ENCODE measurements around the gene AHNAK2.

AHNAK2 gene

DNA sequence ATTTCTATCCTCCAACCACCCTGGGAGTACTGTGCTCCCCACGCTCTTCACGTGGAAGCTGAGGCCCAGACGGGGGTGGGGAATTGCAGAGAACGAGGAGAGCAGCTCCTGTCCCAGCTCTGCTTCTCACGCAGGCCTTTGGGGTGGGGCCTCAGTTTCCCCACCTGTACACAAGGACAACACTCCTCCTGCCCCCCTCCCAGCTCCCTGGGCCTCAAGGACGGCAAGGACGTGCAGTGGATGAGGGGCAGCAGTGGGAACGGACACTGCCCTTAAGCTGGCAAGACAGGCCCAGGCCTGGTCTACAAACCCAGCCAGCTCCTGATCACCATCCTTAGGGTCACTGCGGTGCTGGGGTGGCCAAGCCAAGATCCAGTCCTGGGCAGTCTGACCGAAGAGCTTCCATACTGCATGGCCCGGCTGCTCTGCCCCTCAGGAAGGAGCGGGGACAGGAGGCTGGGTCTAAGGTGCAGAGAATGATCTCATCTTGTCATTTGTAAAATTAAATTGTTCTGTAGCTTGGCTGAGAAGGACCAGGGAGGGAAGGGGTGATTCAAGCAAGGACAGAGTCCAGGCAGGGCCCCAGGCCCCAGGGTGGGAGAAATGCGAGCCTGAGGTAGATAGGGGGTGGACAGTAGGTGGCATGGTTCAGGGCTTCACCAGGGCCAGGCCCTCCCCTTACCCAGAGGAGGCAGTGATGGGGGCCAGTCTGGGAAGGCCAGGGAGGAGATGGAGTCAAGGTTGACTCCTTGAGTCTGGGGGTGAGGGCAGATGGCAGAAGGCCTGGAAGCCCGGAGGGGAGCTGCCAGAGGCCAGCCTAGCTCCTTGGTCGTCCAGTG is 6.1 kb upstream of the AHNAK2 start:
- DNase-seq = no peak

DNA sequence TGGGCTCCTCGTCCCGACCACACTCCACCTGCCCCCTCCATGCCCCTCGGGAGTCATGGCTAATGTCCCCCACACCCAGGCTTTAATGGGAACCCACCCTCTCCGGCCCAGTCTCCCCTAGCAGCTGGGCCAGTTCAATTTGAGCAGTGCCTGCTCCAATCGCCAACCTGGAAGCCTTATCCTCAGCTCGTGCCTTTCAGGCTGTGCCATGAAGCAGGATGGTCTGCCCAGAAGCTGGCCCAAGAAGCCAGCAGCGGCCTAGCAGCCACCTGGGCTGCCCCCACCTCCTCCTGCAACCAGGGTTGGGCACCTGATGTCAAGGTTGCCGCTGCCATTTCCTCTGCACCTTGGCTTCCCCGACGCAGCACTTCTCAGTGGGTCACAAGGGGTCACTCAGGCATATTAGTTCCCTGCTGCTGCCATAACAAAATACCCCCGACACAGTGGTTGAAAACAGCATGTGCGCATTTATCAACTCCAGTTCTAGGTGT is 5.1 kb upstream of the AHNAK2 start:
- DNase-seq = no peak

DNA sequence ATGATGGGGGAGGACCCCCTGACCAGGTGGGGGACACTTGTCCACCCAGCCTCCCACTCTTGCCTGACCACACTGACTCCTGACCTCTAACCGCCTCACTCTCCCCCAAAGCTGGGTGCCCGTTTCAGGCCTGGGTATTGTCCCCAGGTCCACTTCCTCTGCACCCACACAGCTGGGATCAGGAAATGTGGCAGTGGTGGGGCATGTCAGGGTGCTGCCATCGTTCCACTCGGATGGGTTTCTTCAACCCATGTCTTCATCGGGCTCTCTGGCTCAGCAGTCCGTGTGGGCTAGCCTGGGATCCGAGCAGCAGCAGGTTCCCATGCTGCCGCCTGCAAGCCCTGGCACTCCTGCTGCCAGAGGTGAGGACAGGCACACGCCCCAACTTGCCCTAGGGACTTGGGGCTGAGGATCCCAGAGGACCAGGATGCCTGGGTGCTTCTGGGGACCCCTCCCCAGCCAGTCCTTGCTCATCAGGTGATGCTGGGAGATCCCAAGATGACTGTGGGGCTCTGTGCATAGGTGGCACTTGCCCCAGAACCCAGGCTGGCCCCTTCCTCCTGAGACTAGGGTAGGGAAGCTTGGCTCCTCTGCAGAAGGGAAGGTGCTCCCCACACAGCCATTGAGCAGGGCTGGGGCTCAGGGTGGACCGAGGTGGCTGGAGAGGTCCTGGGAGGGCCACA is 4.5 kb upstream of the AHNAK2 start:
- no peak for DNase-seq

DNA sequence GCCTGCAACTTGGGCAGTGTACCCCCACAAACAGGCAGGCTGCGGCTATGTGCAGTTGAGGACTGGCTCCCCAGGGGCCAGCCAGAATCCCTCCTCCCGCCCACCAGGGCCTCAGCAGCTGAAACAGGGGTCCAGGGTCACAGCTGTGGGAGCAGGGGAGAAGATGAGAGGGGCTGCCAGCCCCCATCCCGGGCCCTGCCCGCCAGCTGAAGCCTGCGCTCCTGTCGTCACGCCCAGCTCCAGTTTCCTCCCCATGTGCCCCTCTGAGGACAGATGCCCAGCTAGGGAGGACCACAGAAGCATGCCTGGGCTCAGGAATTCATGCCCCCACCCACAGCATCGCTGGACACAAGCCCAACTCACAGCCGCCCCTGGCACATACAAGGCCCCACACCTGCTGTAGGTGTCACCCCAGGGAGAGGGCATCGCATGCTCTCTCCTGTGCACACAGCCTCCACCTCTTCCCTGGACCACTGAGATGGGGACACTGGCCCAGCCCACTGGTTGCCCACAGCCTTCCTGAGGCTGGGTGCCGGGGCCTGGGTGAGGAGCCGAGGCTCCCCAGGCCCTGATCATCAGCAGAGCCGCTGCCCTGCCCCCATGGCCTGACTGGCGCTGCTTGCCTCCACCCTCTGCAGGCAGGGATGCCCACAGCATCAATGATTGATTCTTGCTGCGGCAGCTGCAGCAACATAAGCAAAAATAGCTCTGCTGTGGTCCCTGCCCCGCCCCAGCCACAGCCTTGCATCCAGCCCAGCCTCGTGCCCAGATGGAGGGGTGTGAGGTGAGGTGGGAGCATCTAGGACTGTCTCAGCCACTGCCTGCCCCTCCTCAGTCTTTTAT is 3.7 kb upstream of the AHNAK2 start:
- no peak for DNase-seq

DNA sequence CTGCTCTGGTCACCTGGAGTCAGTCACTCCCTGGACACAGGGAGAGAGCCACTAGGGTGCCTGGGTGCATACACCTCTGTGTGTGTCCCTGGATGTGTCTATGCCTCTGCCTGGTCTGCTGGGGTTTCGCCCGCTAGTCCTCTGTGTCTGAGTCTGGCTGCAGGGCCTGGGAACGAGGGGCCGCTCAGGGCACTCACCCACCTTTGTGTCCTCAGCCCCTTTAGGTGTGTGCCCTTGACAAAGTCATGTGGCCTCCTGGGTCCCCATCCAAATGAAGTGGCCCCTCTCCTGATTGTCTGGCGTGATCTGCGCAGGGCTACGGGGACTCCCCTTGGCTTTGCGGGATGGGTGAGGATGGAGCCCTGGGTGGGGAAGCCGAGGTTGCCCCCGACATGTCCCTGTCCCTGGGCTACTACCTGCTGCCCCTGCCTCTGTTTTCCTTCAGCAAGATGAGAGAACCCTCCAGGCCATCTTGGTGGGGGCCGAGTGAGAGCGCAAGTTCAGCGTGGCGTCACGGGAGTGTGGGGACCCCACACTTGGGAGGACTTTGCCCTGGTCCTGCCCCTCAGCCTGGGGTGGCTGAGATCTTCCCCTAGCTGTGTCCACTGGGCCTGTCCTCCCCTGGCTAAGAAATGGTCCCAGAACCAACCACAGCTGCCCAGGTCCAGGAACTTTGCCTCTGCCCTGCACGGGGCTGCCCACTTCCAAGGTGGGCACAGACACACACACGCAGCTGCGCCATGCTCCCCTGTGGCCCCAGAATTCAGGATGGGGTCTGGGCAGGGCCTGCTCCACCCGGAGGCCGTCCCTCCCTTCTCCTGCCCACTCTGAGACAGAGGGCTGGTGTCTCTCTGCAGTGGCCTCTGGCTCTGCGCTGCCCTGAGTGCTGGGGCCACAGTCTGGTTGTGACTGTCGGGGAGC is 2.7 kb upstream of the AHNAK2 start:
- no peak for DNase-seq

DNA sequence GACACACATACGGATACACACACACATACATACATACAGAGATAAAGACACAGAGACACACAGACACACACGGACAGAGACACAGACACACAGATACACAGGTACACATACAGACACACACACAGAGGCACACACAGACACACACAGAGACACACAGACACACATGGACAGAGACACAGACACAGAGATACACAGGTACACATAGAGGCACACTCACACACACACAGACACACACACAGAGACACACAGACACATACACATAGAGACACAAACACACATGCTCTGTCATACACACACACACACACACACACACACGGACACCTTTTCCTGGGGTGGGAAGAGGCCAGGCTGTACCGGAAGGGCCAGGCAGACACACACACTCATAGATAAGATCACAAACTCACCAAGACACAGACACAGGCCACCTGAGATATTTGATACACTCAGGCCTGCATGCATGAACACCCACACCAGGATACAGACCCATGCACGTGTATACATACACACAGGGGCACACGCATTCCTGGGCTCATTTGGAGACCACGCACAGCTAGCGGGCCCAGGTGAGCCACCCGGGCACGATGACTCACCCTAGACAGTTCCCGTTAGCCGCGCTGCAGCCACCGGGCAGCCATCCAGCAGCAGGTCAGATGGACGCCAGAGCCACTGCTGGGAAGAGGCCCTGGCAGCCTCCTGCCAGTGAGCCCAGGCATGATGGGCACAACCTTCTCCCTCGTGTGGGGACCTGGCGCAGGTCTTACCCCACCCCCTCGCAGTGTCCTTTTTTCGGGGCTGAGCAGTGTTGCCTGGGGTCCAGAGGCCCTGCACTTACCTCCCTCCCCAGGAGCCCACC is 1.8 kb upstream of the AHNAK2 start:
- DNase-seq = no peak

DNA sequence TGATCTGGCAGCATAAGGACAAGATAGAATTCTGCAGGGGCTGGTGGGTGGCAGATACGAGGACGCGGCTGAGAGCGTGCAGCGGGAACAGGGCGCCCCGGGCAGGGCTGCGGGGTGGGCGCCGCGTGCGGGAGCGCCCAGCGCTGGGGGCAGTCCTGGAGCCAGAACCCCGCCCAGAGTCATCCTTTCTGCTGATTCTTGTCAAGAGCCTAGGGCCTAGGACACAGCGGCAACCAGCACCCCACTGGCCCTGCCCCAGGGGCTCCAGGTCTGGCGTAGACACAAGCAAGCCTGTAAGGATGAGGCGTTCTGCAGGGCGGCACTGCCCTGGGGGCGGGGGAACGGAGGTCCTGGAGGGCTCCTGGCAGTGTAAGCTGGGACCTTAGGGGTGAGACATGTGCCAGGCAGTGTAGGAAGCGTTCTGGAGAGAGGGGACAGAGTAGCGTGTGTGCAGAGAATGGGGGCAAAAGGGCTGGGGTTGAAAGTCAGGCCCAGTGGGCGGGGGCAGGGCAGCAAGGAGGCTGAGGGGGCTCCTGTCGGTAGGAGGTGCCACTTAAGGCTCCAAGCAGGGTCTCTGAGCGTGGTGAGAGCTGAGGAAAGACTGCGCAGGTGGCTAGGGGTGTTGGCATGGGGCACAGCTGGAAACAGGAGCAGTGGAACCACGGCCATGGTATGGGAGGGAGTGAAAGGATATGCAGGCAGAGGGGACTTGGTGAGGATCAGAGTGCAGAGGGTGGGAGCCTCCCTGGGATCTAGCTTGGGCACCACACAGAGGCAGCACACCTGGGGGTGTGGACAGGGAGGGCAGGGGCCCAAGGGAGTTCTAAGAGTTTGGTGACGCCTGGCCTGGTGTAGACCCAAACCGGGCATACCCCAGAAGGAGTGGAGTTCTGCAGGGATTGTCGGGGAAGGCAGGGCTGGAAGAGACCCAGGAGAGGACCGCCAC is 845 bp upstream of the AHNAK2 start:
- DNase-seq = no peak

DNA sequence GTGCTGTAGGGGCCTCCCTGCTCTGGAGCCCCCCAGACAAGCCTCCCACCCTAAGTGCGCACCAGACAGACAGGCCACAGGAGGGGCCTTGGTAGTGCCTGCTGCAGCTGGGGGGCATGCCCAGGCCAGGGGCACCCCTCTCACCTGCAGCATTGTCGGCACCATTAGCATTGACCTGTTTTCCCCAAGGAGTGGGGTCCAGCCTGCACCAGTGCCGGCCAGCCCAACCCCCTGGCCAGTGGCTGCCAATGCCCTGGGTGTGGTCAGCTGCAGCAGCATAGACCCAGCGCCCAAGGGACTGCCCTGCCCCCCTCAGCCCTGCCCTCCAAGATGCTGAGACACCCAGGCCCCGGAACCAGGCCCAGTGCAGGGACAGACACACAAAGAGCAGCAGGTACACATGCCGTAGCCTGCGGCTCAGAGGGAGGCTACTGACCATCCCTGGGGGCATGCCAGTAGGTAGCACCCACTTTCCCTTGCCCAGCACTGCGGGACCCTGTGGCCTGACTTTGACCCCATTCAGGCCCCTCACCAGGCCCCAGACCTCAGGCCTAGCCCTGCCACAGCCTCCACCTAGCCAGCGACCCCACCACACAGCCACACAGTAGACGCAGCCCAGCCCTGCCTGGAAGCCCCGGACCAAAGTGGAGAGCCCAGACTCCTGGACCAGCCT is 1.0 kb downstream of the AHNAK2 start:
- no peak for DNase-seq

DNA sequence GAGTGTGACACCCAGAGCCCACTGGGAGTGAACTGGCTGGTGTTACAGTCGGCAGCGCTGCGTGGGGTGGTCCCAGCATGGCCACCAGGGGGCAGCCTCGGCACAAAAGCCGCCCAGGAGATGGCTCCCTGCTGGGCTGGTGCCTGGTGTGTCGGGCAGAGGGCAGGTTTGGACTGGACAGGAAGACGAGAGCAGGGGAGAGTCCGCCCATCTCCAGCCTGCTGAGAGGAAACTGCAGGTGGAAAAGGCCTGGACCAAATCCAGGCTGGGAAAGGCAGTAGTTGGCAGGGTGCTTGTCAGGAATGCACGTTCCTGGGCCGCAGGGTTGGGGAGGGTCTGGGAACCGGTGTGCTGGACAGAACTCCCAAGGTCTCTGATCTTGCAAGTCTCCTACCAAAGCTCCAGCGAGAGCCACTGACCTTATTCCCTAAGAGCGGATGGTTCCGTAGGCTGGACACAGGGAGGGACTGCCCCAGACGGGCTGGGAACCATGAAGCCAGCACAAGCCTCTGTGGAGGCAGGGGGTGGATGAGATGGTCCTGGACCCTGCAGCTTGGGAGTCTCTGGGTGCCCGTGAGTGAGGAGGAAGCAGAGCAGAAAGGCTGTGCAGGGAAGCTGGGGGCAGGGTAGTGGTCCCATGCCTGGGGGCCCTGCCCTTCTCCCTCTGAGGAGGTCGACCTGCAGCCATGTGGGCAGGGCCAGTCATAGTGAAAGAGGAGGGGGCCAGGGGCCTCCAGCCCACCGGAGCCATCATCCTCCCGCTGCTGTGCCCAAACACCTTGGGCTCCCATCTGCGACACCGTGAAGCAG is 1.8 kb downstream of the AHNAK2 start:
- peak; percentile 90 for DNase-seq

DNA sequence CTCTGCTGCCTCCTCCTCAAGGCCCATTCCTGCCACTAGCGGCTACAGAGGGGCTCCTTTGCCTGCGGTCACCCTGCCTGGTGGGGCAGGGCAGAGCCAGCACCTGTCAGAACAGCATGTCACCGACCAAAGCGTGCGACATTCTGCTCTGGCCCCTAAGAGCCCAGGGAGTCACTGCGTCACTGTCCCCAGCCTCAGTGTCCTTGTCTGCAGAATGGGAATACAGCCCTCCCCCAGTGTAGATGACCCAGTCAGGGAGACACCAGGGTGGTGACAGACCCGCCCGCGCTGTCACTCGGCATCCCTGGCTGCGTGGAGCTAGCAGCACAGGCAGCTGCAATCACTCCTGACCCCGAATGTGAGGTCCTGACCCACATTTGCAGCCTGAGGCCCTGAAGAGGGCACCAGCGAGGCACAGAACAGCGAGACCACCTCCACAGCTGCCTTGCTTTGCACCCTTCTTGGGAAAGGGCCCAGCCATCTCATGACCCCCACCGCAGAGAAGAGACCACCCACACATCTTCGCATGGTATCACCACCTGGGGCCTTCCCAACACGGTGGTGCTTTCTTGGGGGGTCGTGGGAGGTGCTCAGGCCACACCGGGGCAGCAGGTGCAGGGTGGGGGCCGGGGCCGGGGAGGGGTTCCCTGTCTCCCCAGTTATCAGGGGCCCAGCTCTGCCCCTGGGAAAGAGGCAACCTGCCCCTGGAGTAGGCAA is 2.5 kb downstream of the AHNAK2 start:
- peak; percentile 20 for DNase-seq

DNA sequence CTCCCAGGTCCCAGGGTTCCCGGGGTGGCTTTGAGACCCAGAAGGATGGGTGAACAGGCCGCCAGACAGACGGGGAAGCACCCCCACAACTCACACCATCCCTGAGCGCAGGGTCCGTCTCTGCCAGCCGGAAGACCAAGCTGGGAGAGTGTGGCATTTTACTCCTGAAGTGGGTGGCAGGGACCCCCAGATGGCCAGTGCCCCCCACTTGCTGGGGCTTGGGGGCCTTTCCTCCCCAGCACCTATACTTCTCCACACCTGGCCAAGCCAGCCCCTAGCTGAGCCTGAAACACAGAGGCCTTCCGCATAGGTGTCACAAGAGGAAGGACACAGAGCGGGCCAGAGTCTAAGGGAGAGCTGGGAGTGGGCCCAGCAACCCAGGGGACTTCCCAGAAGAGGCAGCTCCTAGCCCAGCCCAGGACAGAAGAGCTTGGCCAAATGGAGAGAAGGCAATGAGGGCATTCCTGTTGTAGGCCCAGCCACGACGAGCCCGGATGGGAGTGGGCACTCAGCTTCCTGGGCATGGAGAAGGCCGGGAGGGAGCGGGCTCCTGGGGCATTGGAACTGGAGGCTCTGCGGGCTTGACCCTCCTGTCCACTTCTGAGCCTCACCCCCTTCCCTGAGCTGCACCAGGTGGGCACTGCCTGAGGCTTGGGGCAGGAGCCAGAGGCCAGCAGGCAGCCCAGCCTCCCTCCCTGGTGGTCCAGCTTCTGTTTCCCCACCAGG is 3.3 kb downstream of the AHNAK2 start:
- DNase-seq = no peak

DNA sequence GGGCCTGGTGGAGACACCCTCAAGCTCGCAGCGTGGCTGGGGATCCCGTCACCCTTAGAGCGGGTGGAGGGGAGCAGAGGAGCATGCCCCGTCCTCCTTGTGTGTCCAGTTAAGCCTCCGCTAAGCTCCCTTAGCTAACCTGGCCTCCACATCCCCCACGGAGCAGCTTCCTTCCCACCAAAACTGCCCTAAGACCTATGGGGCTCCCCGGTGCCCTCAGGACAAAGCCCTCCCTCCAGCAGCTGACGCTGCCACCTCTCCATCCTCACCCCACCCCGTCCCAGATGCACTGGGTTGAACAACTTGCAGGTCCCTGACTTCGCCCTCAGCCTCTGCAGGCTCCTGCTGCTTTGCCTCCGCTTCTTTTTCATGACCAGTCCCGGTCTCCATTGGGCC is 4.0 kb downstream of the AHNAK2 start:
- DNase-seq = no peak

DNA sequence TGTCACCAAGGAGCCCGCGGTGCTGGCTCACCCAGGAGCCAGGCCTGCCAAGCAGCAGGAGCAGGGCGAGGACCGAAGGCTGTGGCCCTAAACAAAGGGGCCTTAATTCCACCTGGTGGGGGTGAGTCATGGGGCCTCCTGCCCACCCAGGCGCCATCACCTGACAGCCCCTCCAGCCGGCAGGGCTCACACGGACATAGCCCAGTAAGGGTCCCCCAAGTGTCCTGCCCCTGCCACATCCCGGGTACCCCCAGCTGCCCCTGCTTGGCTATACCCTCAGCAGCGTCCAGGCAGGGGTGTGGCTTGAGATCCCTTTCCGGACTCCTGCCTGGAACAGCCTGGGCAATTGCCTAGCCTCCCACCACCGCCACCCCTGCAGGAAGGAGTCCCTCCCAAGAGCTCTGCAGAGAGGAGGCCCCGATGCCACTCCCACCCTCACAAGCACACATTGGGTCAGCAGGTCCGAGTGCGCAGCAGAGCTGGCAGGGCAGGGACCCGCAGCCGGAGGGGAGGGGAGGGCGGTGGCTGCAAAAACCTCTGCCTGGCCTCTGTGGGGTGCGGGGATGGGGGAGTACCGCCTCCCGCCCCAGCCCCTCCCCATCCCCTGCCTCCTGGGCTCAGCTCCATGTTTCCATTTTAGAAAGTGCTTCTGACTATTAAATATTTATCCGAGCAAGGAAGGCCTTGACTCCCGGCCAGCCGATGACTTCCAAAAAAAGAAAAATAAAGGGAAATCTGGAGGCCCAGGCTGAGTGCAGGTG is 4.6 kb downstream of the AHNAK2 start:
- DNase-seq = no peak

DNA sequence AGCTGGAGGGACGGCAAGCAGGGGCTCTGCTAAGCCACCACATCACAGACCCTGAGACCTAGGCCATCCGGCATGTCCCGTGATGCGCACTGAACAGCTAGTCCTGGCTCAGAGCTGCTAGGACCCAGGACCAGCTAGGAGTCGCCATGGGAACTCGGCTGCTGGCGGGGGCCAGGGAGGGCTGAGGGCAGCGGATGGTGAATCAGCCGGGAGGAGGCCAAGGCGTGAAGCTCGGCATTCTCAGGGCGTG is 5.1 kb downstream of the AHNAK2 start:
- DNase-seq = no peak

DNA sequence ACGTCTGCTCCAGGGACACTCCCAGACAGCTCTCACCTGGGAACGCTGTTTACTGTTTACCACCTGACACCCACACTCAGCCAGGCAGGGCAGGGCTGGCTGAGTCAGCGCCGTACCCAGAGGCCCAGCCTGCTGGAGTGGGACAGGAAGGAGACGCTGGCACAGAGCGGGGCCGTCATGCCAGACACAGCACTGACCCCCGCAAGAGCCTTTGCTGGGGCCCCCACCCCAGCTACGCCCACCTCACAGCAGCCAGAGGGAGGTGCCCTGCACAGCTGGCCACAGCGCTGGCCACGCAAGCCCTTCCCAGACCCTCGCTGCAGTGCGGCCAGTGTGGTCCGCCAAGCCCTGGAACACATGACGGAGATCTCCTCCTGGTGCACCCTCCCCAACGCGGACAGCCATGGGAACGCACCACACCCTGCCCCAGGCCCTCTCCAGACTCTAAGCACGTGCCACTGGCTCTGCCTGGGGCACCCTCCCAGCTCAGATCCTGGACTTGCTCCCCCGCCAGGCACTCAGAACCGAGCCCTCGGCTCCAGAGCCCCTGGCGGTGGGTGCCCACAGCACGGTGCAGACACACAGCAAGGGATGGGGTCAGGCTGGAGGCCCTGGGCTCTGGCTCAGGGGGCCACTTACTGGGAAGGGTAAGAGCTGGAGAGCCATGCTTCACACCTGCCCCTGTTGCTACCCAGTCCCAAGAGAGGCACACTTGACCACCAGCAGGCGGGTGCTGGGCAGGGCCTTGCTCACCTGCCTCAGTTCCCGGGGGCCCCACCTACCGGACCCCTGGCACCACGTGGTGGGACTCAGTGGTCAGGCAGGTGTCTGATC is 5.7 kb downstream of the AHNAK2 start:
- DNase-seq = no peak
